Hepatic stellate cell (primary cell): ENCODE data around the gene PRKAR2A.
A peak's percentile ranks its signal among the peaks of the same experiment; 100 is the strongest.
"Not testable (repeated sequence)": the region's sequence is repeated elsewhere in the genome, so short reads cannot be mapped to it uniquely, and the experiment has no call there.

Experiments used
- DNase-seq: peaks from one replicate; pipeline ENCODE4 v3.0.0; 2011; ENCODE audit warnings: low spot score

PRKAR2A gene

DNA sequence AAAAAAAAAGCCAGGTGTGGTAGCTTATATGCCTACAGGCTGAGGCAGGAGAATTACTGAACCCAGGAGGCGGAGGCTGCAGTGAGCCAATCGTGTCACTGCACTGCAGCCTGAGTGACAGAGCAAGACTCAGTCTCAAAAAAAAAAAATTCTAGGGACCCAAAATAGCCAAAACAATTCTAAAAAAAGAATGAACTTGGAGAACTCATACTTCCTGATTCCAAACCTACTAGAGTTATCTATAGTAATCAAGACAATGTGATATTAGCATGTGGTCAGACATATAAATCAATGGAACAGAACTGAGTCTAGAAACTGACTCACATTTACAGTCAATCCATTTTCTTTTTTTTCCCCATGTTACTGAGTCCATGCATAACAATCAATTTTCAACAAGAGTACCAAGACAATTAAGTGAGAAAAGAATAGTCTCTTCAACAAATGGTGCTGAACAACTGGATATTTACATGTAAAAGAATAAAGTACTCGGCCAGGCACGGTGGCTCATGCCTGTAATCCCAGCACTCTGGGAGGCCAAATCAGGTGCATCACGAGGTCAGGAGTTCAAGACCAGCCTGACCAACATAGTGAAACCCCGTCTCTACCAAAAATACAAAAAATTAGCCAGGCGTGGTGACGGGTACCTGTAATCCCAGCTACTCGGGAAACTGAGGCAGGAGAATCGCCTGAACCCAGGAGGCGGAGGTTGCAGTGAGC is 11.9 kb downstream of the PRKAR2A start:
- no peak for DNase-seq

- DNase-seq: no peak
These were observed 15.0 kb downstream of the PRKAR2A start for GRCh38 chr3:48832684-48833083.

DNA sequence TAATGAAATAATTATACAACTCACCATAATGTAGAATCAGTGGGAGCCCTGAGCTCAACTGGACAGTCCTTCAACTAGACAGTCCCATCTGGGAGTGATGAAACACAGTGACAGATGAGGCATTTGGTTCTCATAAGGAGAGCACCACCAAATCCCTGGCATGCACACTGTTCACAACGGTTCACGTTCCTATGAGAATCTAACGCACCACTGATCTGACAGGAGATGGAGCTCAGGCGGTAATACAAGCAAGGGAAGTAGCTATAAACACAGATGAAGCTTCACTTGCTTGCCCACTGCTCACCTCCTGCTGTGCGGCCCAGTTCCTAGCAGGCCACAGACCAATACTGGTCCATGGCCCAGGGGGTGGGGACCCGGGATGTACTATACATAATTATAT is 17.0 kb downstream of the PRKAR2A start:
- DNase-seq: no peak

DNA sequence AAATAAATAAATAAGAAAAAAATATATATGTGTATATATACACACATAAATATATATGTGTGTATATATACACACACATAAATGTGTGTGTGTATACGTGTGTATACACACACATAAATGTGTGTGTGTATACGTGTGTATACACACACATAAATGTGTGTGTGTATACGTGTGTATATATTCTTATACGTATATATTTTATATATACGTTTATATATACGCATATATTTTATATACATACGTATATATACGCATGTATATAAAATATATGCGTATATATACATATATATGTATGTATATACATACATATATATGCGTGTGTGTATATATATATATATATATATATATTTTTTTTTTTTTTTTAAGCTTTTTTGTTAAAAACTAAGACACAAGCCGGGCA is 18.1 kb downstream of the PRKAR2A start:
- DNase-seq: not testable (repeated sequence)

GRCh38 chr3:48827874-48828273 is 19.8 kb downstream of the PRKAR2A start:
- DNase-seq: not testable (repeated sequence)

DNA sequence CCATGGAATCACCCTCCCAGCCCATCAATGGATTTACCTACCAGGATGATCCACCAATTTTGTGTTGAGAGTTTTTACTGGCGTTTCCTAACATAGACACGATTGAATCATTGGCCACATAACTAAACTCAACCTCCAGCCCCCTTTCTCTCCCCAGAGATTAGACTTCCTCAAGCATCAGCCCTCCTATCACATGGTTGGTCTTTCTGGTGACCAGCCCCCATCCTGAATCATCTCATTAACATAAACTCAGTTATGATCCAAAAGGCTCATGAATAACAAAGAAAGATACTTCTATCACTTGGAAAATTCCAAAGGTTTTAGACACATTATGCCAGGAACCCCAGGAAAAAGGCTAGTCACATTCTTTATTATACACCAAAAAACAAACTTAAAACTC is 21.2 kb downstream of the PRKAR2A start:
- DNase-seq: peak; percentile 88

DNA sequence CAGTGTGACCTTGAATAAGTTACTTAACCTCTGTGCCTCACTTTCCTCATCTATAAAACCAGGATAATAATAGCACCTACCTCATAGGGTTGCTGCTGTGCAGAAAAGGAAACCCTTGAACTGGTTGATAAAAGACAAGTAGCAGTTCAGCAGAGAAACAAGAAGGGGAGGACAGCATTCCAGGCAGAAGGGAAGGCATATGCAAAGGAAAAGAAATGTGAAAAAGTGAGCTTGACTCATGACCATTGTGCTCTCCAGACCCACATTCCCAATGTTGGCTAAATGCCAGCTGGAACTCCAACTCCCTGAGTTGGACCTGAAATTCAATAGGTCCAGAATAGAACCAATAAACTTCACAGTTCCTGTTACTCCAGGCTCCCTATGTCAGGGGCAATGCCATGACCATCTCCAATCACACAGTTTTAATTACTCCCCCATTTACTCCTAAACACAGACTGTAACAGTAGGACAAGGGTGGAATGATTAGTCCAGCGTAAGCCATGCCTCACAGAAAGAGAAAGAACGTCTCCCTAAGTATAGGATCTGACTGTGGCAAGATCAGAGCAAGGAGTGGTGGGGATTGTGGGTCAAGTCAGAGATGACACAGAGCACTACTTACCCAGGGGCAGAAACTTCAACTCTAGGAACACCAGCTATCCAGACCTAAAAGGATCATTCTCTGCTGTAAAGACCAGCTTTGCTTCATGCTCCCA is 26.9 kb downstream of the PRKAR2A start:
- peak; percentile 22 for DNase-seq

- no peak for DNase-seq
These were observed 28.1 kb downstream of the PRKAR2A start for GRCh38 chr3:48819234-48820221.

- DNase-seq: no peak
These were observed 36.1 kb downstream of the PRKAR2A start for GRCh38 chr3:48811524-48811923.

DNA sequence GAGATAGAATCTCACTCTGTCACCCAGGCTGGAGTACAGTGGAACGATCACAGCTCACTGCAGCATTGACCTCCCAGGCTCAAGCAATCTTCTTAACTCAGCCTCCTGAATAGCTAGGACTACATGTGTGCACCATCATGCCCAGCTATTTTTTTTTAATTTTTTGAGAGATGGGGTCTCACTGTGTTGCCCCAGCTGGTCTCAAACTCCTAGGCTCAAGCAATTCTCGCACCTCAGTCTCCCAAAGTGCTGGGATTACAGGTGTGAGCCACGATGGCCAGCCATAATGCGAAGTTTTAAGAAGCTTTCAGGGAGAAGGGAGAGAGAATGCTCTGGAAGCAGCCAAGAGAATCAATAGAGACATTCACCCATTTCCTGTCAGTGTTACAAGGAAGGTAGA is 42.7 kb downstream of the PRKAR2A start:
- DNase-seq: no peak

DNA sequence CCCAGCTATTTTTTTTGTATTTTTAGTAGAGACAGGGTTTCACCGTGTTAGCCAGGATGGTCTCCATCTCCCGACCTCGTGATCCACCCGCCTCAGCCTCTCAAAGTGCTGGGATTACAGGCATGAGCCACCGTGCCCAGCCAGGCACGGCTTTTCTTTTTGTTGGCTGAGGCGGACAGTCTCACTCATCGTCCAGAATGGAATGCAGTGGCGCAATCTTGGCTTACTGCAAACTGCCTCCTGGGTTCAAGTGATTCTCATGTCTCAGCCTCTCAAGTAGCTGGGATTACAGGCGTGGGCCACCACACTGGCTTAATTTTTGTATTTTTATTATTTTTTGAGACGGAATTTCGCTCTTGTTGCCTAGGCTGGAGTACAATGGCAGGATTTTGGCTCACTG is 46.8 kb downstream of the PRKAR2A start:
- DNase-seq: not testable (repeated sequence)

- DNase-seq: no peak
These were observed 48.7 kb downstream of the PRKAR2A start for GRCh38 chr3:48798998-48799397.

DNA sequence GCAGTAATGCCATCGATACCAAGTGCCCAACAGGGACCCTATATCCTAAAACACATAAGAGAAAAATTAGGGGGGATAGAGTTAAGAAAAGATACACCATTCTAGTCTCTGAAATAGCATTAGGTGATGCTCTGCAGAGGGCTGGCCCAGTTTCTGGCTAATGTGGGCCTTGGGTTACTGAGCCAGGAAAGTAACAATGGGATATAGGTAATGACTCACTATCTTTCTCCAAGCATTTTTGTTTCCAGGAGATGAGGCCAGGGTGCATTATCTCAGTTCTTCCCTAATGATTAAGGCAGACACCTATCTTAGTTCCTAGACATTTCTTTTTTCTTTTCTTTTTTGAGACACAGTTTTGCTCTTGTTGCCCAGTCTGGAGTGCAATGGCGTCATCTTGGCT is 50.0 kb downstream of the PRKAR2A start:
- DNase-seq: no peak

- DNase-seq: no peak
These were observed 51.5 kb downstream of the PRKAR2A start for GRCh38 chr3:48795997-48796732.

- not testable (repeated sequence) for DNase-seq
These were observed 54.2 kb downstream of the PRKAR2A start for GRCh38 chr3:48793484-48793883.

DNA sequence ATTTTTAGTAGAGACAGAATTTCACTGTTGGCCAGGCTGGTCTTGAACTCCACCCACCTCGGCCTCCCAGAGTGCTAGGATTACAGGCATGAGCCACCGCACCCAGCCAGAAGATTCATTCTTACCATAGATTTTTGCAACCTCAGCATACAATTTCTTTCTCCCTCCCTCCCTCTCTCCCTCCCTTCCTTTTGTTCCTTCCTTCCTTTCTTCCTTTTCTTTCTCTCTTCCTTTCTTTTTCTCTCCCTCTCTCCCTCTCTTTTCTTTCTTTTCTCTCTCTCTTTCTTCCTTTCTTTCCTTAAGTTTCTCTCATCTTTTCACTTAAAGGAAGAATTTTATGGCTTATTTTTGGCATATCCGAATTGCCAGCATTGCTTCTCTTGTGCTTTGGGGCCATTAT is 58.0 kb downstream of the PRKAR2A start:
- DNase-seq: no peak

DNA sequence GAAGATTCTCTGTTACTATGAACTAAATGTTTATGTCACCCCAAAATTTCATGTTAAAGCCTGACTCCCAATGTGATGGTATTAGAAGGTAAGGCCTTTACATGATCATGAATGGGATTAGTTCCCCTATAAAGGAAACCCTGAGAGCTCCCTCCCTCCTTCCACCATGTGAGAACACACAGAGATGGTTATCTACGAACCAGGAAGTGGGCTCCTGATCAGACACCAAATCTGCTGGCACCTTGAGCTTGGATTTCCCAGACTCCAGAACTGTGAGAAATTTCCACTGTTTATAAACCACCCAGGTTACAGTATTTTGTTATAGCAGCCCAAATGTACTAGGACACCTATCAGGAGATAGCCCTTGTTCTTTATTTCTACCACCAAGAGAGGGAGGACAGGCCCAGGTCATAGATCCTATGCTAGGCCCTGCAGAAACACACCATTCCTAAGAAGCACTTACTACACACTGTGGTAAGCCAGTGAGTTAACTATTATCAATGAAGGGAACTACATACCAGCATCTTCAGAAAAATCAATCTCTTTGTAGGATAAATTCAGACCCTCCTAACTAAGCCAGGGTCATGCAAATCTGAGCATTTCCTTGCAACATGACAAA is 59.0 kb downstream of the PRKAR2A start:
- DNase-seq: no peak

DNA sequence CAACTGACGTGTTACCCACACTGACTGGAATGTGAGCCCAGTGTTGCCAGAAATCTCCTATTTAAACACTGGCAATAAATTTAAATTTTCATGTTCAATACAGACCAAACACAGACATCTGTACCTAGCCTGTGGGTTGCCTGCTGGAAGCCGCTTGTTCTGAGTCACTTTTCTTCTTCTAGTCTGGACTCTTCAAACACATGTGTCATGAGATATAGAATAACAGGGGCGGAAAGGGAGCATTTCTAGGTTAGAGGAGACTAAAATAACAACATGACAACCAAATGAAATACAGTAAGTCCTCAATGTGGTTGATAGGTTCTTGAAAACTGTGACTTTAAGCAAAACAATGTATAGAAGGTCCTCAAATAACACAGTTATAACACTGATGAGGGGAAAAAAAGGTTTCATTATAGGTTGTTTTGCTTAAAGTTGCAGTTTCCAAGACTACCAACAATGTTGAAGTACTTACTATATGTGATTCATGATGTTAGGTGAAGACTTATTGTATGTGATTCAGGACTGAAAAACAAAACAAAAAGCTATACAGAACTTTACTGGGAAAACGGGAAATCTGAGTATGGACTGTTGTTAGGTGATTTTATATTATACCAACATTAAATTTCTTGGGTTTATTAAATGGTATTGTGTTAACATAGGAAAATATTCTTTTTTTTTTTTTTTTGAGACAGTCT is 63.1 kb downstream of the PRKAR2A start:
- DNase-seq: no peak

GRCh38 chr3:48783304-48783703 is 64.4 kb downstream of the PRKAR2A start:
- no peak for DNase-seq

- no peak for DNase-seq
These were observed 65.6 kb downstream of the PRKAR2A start for GRCh38 chr3:48782046-48782445.

- DNase-seq: not testable (repeated sequence)
These were observed 69.1 kb downstream of the PRKAR2A start for GRCh38 chr3:48778565-48778964.
